Duodenal mucosa (tissue), 2 donors: ENCODE measurements around the gene SMIM22.

Experiments
- H3K27ac ChIP-seq: one replicate; pipeline ENCODE4 v1.7.0; 2013; ENCODE audit warnings: low read depth, low read length
- H3K27me3 ChIP-seq, 2 donors: one replicate each; pipeline ENCODE4 v1.7.0; 2013; ENCODE audit warnings: low read length in 2 of 2, control low read depth in 1 of 2; ENCODE audit not compliant: insufficient read depth in 2 of 2, control insufficient read depth in 1 of 2
- H3K36me3 ChIP-seq, 2 donors: one replicate each; pipeline ENCODE4 v1.7.0; 2013; ENCODE audit warnings: low read length in 2 of 2, control low read depth in 1 of 2; ENCODE audit not compliant: insufficient read depth in 2 of 2, control insufficient read depth in 1 of 2
- H3K4me1 ChIP-seq, 2 donors: one replicate each; pipeline ENCODE4 v1.7.0; 2013; ENCODE audit warnings: low read length in 2 of 2, control low read depth in 1 of 2; ENCODE audit not compliant: insufficient read depth in 2 of 2, control insufficient read depth in 1 of 2
- H3K4me3 ChIP-seq, 2 donors: one replicate each; pipeline ENCODE4 v1.7.0; 2013; ENCODE audit warnings: low read length in 2 of 2, low read depth in 1 of 2
- H3K9ac ChIP-seq, 2 donors: one replicate each; pipeline ENCODE4 v1.7.0; 2013; ENCODE audit warnings: low read length in 2 of 2, low read depth in 1 of 2
- H3K9me3 ChIP-seq, 2 donors: one replicate each; pipeline ENCODE4 v1.7.0; 2013; ENCODE audit warnings: low read length in 2 of 2, control low read depth in 1 of 2; ENCODE audit not compliant: control insufficient read depth in 1 of 2

The SMIM22 gene

DNA sequence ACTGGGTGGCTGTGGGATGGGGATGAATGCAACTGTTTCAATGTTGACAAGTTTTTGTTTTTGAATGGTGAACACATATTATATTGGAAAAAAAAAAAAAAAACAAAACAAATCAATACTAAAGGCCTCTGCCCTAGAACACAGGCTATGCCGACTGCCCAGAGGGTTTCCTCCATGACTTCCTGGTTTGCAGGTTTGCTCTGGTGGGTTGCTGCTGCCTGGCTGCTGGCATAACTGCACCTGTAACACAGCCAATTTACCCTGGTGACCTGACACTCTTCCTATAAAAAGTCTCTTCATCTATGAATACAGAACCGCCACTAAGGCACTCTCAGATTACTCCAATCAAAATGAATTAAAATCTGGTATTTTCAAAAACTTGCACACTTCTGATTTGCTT, 41.6 kb downstream of the SMIM22 start:
- Histone ChIP-seq H3K27ac (no peak overlapping the region), H3K9ac (no peak overlapping the region), H3K9me3 (no peaks in the 10 kb centered on the region), H3K36me3 (peaks cover 29 to 72% of the 10 kb centered on the region in 2 donors), H3K27me3 (no peaks in the 10 kb centered on the region), H3K4me1 (peaks cover 16 to 17% of the 10 kb centered on the region in 2 donors), H3K4me3 (no peak overlapping the region)

- Histone ChIP-seq H3K9ac (no peak overlapping the region), H3K27me3 (no peaks in the 10 kb centered on the region), H3K4me1 (peaks cover 12 to 15% of the 10 kb centered on the region in 2 donors), H3K36me3 (peaks cover 21 to 70% of the 10 kb centered on the region in 2 donors), H3K9me3 (no peaks in the 10 kb centered on the region), H3K27ac (no peak overlapping the region), H3K4me3 (no peak overlapping the region)
Observed at GRCh38 chr16:4837733-4838501, 42.7 kb downstream of the SMIM22 start.

DNA sequence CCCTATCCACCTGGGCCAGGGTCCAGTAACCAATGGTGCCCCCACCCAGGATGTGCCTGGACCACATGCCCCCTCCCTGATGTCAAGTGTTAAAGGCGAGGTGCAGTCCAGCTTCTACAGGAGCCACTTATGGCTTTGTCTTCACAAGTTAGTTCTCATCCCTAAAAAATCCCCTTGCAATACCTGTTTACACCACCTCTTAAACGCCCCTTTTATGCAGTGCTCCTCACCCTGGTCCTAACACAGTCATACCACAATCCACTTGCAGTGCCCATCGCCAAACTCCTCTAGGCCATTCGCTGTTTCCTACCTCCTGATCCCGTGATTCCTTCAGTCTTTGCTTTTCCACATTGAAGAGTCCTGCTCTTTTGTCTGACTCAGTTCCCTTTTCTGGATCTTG, 44.8 kb downstream of the SMIM22 start:
- Histone ChIP-seq H3K9ac (no peak overlapping the region), H3K27me3 (no peaks in the 10 kb centered on the region), H3K36me3 (peaks cover 26 to 81% of the 10 kb centered on the region in 2 donors), H3K4me1 (no peaks in the 10 kb centered on the region), H3K9me3 (no peaks in the 10 kb centered on the region), H3K27ac (no peak overlapping the region), H3K4me3 (no peak overlapping the region)

DNA sequence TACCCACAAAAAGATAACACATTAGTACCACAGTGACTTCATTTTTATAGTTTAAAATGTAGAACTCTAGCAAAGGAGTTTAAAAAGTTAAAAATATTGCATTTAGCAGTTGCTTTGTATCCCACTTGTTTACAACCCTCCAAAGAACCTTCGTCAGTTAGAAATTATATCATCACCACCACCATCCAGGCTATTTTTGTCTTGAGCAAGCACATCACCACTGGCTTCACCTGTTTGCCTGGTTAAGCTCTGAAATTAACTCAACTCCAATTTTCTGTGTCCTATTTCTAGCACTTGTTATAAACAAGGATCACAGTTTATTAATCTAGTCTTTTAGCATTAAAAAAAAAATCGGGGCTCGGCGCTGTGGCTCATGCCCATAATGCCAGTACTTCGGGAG, 45.8 kb downstream of the SMIM22 start:
- peaks cover 6 to 8% of the 10 kb centered on the region in 2 donors for H3K4me1 ChIP-seq
- H3K36me3 ChIP-seq, result peaks cover 26 to 84% of the 10 kb centered on the region in 2 donors

More for the DNA sequence above, 45.8 kb downstream of the SMIM22 start:
- H3K9ac ChIP-seq, result no peak overlapping the region
- no peaks in the 10 kb centered on the region for H3K27me3 ChIP-seq
- H3K27ac ChIP-seq, result no peak overlapping the region
- H3K9me3 ChIP-seq, result no peaks in the 10 kb centered on the region
- H3K4me3 ChIP-seq, result no peak overlapping the region
